ENCODE results near the gene ATF5. TPM values are rescaled to one million over a fixed set of nuclear protein-coding genes. Genes with fewer than 3 reads are reported as not detected.

ATF5 gene
- total and polyA plus RNA-seq, 2 donors from 2014 or later: 22.7 to 36.4 TPM

DNA sequence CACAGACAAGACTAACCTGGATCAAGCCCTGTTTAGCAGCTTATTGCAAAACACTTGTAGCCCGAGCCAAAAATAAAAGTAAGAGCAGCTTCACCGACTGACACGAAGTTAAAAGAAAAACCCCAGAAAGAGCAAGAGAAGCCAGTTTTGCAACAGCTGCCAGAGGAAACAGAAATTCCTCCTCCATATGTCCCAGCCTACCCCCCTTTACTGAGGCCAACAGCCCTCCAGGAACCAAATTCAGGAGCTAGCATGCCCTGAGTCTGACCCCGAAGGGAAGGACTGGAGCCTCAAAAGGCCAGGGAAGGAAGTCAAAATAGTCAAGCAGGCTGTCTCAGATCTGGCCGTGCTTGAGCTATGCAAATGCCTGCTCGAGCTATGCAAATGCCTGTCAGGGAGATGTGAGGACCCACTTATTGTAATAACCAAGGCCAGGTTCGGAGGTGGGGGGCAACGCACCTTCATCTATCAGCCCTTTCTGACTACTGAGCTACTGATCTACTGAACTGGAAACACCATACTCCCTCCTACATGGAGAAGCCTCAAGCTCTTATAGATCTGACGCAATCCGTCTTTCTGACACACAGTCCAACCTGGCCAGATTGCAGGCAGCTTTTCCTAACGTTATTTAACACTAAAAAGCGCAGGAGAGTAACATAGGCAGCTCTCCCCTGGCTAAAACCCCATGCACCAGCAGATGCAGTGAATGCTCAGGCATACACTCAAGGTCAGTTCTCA is 25.3 kb downstream of the ATF5 start:
- Histone ChIP-seq H3K4me1 (ENCODE audit: control insufficient read depth in 2 of 3, insufficient read depth in 2 of 3, low read depth in 1 of 3, low read length in 3 of 3) (no peaks in the 10 kb centered on the region), H3K36me3 (ENCODE audit: control insufficient read depth in 2 of 3, insufficient read depth in 3 of 3, low read length in 3 of 3) (no peaks in the 10 kb centered on the region), H3K9me3 (ENCODE audit: control insufficient read depth in 2 of 3, insufficient read depth in 1 of 3, low read length in 3 of 3) (no peaks in the 10 kb centered on the region), H3K4me3 (ENCODE audit: low read length in 3 of 3) (peak overlapping the region in 1 of 3 donors; percentile 16), H3K27me3 (ENCODE audit: control insufficient read depth, insufficient read depth, low read length) (no peaks in the 10 kb centered on the region), H3K9ac (ENCODE audit: low read length in 3 of 3) (peak overlapping the region in 1 of 3 donors; percentile 12), H3K27ac (ENCODE audit: low read depth in 2 of 2, low read length in 2 of 2) (no peak overlapping the region)
- intact Hi-C loops (cut with DNase I): no loop called here
- peak in 4 of 5 donors; percentile 50 to 92 (median 74) for DNase-seq
- TF ChIP-seq, protein P1, sequence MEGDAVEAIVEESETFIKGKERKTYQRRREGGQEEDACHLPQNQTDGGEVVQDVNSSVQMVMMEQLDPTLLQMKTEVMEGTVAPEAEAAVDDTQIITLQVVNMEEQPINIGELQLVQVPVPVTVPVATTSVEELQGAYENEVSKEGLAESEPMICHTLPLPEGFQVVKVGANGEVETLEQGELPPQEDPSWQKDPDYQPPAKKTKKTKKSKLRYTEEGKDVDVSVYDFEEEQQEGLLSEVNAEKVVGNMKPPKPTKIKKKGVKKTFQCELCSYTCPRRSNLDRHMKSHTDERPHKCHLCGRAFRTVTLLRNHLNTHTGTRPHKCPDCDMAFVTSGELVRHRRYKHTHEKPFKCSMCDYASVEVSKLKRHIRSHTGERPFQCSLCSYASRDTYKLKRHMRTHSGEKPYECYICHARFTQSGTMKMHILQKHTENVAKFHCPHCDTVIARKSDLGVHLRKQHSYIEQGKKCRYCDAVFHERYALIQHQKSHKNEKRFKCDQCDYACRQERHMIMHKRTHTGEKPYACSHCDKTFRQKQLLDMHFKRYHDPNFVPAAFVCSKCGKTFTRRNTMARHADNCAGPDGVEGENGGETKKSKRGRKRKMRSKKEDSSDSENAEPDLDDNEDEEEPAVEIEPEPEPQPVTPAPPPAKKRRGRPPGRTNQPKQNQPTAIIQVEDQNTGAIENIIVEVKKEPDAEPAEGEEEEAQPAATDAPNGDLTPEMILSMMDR (IDR thresholded peaks at IDR 0.05; ENCODE audit: borderline replicate concordance, extremely low read depth, insufficient read depth): no peak
- no peak for FAIRE-seq

- Histone ChIP-seq H3K9me3 (ENCODE audit: control insufficient read depth in 2 of 3, insufficient read depth in 1 of 3, low read length in 3 of 3) (no peaks in the 10 kb centered on the region), H3K36me3 (ENCODE audit: control insufficient read depth in 2 of 3, insufficient read depth in 3 of 3, low read length in 3 of 3) (no peaks in the 10 kb centered on the region), H3K27me3 (ENCODE audit: control insufficient read depth, insufficient read depth, low read length) (no peaks in the 10 kb centered on the region), H3K9ac (ENCODE audit: low read length in 3 of 3) (no peak overlapping the region), H3K27ac (ENCODE audit: low read depth in 2 of 2, low read length in 2 of 2) (no peak overlapping the region), H3K4me3 (ENCODE audit: low read length in 3 of 3) (peak overlapping the region in 1 of 3 donors; percentile 24), H3K4me1 (ENCODE audit: control insufficient read depth in 2 of 3, insufficient read depth in 2 of 3, low read depth in 1 of 3, low read length in 3 of 3) (no peaks in the 10 kb centered on the region)
- DNase-seq (peak in 4 of 5 donors; percentile 26 to 61 (median 50)), FAIRE-seq (no peak)
- intact Hi-C loops (cut with DNase I): no loop called here
- TF ChIP-seq, protein P1 (IDR thresholded peaks at IDR 0.05; ENCODE audit: borderline replicate concordance, extremely low read depth, insufficient read depth): no peak
Observed at GRCh38 chr19:49954933-49955332, 25.9 kb downstream of the ATF5 start.

GRCh38 chr19:49956115-49956495 is 27.1 kb downstream of the ATF5 start:
- Histone ChIP-seq H3K9ac (ENCODE audit: low read length in 3 of 3) (no peak overlapping the region), H3K4me1 (ENCODE audit: control insufficient read depth in 2 of 3, insufficient read depth in 2 of 3, low read depth in 1 of 3, low read length in 3 of 3) (no peaks in the 10 kb centered on the region), H3K4me3 (ENCODE audit: low read length in 3 of 3) (no peak overlapping the region), H3K27ac (ENCODE audit: low read depth in 2 of 2, low read length in 2 of 2) (no peak overlapping the region), H3K36me3 (ENCODE audit: control insufficient read depth in 2 of 3, insufficient read depth in 3 of 3, low read length in 3 of 3) (no peaks in the 10 kb centered on the region), H3K9me3 (ENCODE audit: control insufficient read depth in 2 of 3, insufficient read depth in 1 of 3, low read length in 3 of 3) (no peaks in the 10 kb centered on the region), H3K27me3 (ENCODE audit: control insufficient read depth, insufficient read depth, low read length) (no peaks in the 10 kb centered on the region)
- DNase-seq: no peak
- TF ChIP-seq, protein P1 (IDR thresholded peaks at IDR 0.05; ENCODE audit: borderline replicate concordance, extremely low read depth, insufficient read depth): no peak
- FAIRE-seq: no peak
- intact Hi-C loops (cut with DNase I): no loop called here
